ENCODE data around the gene CPLX1. TPM values are rescaled to one million over a fixed set of nuclear protein-coding genes. Genes with fewer than 3 reads are reported as not detected.

Gene CPLX1
- total RNA-seq, 1 experiment from 2014 or later: 3.5 TPM

DNA sequence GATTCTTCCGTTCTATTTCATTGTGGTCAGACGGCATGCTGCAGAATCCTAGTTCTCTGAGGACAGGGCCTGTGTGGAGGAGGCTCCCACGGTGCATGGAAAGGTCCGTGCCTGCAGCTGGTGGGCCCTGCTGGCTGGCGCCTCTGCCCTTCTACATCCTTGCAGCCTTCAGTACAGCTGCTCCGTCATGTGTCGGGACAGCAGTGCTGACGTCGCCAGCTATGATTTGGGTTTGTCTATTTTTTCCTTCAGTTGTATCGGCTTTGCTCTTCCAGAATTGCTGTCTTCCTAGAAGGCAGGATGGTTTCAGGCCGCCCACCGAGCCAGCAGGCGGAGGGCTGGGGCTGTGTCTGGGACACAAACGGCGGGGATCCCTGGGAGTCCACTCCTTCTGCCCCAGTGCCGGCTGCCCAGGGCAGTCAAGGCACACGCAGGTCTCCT, 32.1 kb upstream of the CPLX1 start:
- CTCF ChIA-PET: no interaction called here
- no peak for DNase-seq (ENCODE audit: low spot score)
- Mint-ChIP-seq H3K27ac (no peak overlapping the region), H3K4me3 (no peak overlapping the region), H3K9me3 (no peaks in the 10 kb centered on the region), H3K4me1 (no peaks in the 10 kb centered on the region), H3K36me3 (peaks cover 39% of the 10 kb centered on the region), H3K27me3 (ENCODE audit: low read depth) (no peaks in the 10 kb centered on the region)
- ATAC-seq: no peak
- POLR2A ChIA-PET: no interaction called here
- TF ChIP-seq SOX15 (CRISPR knock-in tag; IDR thresholded peaks at IDR 0.05): no peak
- no peak for TF ChIP-seq JAZF1 (CRISPR knock-in tag; IDR thresholded peaks at IDR 0.05)
- TF ChIP-seq, protein P1, sequence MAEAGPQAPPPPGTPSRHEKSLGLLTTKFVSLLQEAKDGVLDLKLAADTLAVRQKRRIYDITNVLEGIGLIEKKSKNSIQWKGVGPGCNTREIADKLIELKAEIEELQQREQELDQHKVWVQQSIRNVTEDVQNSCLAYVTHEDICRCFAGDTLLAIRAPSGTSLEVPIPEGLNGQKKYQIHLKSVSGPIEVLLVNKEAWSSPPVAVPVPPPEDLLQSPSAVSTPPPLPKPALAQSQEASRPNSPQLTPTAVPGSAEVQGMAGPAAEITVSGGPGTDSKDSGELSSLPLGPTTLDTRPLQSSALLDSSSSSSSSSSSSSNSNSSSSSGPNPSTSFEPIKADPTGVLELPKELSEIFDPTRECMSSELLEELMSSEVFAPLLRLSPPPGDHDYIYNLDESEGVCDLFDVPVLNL (CRISPR knock-in tag; IDR thresholded peaks at IDR 0.05; ENCODE audit: borderline replicate concordance, low read depth): no peak
- no peak for TF ChIP-seq ZNF263 (CRISPR knock-in tag; IDR thresholded peaks at IDR 0.05; ENCODE audit: low read depth)
- TF ChIP-seq, protein P2, sequence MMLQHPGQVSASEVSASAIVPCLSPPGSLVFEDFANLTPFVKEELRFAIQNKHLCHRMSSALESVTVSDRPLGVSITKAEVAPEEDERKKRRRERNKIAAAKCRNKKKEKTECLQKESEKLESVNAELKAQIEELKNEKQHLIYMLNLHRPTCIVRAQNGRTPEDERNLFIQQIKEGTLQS (CRISPR knock-in tag; conservative IDR thresholded peaks at IDR 0.05): no peak
- no peak for TF ChIP-seq NFE2L1 (CRISPR knock-in tag; IDR thresholded peaks at IDR 0.05)
- TF ChIP-seq OVOL2 (CRISPR knock-in tag; IDR thresholded peaks at IDR 0.05; ENCODE audit: borderline replicate concordance): no peak
- TF ChIP-seq ZNF396 (CRISPR knock-in tag; IDR thresholded peaks at IDR 0.05; ENCODE audit: borderline replicate concordance): no peak
- TF ChIP-seq HMGA2 (CRISPR knock-in tag; IDR thresholded peaks at IDR 0.05): no peak

- ChIA-PET CTCF (no interaction called here), POLR2A (no interaction called here)
- Mint-ChIP-seq H3K9me3 (no peaks in the 10 kb centered on the region), H3K4me1 (no peaks in the 10 kb centered on the region), H3K4me3 (no peak overlapping the region), H3K36me3 (peaks cover 33% of the 10 kb centered on the region), H3K27me3 (ENCODE audit: low read depth) (no peaks in the 10 kb centered on the region), H3K27ac (no peak overlapping the region)
- TF ChIP-seq MYBL2 (CRISPR knock-in tag; IDR thresholded peaks at IDR 0.05): no peak
- ATAC-seq (no peak), DNase-seq (ENCODE audit: low spot score) (no peak)
These were observed 31.5 kb upstream of the CPLX1 start for GRCh38 chr4:857461-857860.

DNA sequence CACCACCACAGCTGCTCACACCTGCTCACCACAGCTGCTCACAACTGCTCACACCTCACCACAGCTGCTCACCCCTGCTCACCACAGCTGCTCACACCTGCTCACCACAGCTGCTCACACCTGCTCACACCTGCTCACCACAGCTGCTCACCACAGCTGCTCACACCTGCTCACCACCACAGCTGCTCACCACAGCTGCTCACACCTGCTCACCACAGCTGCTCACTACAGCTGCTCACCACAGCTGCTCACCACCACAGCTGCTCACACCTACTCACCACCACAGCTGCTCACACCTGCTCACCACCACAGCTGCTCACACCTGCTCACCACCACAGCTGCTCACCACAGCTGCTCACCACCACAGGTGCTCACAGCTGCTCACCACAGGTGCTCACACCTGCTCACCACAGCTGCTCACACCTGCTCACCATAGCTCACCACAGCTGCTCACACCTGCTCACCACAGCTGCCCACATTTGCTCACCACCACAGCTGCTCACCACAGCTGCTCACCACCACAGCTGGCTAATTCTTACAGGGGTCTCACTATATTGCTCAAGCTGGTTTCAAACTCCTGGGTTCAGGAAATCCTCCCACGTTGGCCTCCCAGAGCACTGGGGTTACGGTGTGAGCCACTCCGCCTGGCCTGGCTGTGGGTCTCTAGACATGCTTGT, 30.4 kb upstream of the CPLX1 start:
- peaks cover 33% of the 10 kb centered on the region for H3K36me3 Mint-ChIP-seq
- POLR2A ChIA-PET: no interaction called here
- TF ChIP-seq ZNF423 (CRISPR knock-in tag; IDR thresholded peaks at IDR 0.05): no peak
- TF ChIP-seq, protein P3, sequence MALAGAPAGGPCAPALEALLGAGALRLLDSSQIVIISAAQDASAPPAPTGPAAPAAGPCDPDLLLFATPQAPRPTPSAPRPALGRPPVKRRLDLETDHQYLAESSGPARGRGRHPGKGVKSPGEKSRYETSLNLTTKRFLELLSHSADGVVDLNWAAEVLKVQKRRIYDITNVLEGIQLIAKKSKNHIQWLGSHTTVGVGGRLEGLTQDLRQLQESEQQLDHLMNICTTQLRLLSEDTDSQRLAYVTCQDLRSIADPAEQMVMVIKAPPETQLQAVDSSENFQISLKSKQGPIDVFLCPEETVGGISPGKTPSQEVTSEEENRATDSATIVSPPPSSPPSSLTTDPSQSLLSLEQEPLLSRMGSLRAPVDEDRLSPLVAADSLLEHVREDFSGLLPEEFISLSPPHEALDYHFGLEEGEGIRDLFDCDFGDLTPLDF (CRISPR knock-in tag; IDR thresholded peaks at IDR 0.05): no peak
- TF ChIP-seq, protein P1 (CRISPR knock-in tag; IDR thresholded peaks at IDR 0.05; ENCODE audit: borderline replicate concordance, low read depth): no peak
- no peak for TF ChIP-seq ERG (CRISPR knock-in tag; IDR thresholded peaks at IDR 0.05)
- no peak for TF ChIP-seq MXD4 (CRISPR knock-in tag; IDR thresholded peaks at IDR 0.05; ENCODE audit: borderline replicate concordance)
- TF ChIP-seq ATF1 (CRISPR knock-in tag; IDR thresholded peaks at IDR 0.05): no peak
- TF ChIP-seq ATF2 (CRISPR knock-in tag; IDR thresholded peaks at IDR 0.05; ENCODE audit: borderline replicate concordance, low read depth): no peak
- TF ChIP-seq RELA (CRISPR knock-in tag; IDR thresholded peaks at IDR 0.05; ENCODE audit: borderline replicate concordance): no peak
- TF ChIP-seq CREB1 (CRISPR knock-in tag; IDR thresholded peaks at IDR 0.05): no peak
- TF ChIP-seq, protein P4, sequence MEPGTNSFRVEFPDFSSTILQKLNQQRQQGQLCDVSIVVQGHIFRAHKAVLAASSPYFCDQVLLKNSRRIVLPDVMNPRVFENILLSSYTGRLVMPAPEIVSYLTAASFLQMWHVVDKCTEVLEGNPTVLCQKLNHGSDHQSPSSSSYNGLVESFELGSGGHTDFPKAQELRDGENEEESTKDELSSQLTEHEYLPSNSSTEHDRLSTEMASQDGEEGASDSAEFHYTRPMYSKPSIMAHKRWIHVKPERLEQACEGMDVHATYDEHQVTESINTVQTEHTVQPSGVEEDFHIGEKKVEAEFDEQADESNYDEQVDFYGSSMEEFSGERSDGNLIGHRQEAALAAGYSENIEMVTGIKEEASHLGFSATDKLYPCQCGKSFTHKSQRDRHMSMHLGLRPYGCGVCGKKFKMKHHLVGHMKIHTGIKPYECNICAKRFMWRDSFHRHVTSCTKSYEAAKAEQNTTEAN (CRISPR knock-in tag; IDR thresholded peaks at IDR 0.05): no peak
- no peak for TF ChIP-seq ZNF219 (CRISPR knock-in tag; IDR thresholded peaks at IDR 0.05; ENCODE audit: borderline replicate concordance)
- no peak for TF ChIP-seq ELF4 (CRISPR knock-in tag; IDR thresholded peaks at IDR 0.05; ENCODE audit: low read depth)
- TF ChIP-seq ZMAT4 (CRISPR knock-in tag; IDR thresholded peaks at IDR 0.05): no peak
- TF ChIP-seq NFE2L1 (CRISPR knock-in tag; IDR thresholded peaks at IDR 0.05): no peak
- TF ChIP-seq, protein P5, sequence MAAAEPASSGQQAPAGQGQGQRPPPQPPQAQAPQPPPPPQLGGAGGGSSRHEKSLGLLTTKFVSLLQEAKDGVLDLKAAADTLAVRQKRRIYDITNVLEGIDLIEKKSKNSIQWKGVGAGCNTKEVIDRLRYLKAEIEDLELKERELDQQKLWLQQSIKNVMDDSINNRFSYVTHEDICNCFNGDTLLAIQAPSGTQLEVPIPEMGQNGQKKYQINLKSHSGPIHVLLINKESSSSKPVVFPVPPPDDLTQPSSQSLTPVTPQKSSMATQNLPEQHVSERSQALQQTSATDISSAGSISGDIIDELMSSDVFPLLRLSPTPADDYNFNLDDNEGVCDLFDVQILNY (CRISPR knock-in tag; IDR thresholded peaks at IDR 0.05): no peak

More for the DNA sequence above, 30.4 kb upstream of the CPLX1 start:
- Mint-ChIP-seq H3K27ac (no peak overlapping the region), H3K9me3 (no peaks in the 10 kb centered on the region), H3K4me1 (no peaks in the 10 kb centered on the region), H3K27me3 (ENCODE audit: low read depth) (no peaks in the 10 kb centered on the region), H3K4me3 (no peak overlapping the region)
- CTCF ChIA-PET: interaction anchor here (1.2 kb wide), 1 partner anchor 114 kb away, joined by 4 read pairs; no protein-coding TSS in a partner anchor
- ATAC-seq (no peak), DNase-seq (ENCODE audit: low spot score) (no peak)
